HAP-1 (cell line): ENCODE data around the gene ITGA2.

Source experiments
- DNase-seq, 2 experiments: peaks; one replicate each; pipeline ENCODE4 v3.0.0-alpha.2; 2016 to 2020; ENCODE audit warnings: low spot score in 2 of 2
- H3K27me3 ChIP-seq: fragments of 250-450 bp; sonication (Bioruptor Pico); 2 replicates; pipeline ENCODE4 v1.5.1; 2020; ENCODE audit warnings: low read depth, mild to moderate bottlenecking, moderate library complexity
- H3K36me3 ChIP-seq: fragments of 250-450 bp; sonication (Bioruptor Pico); replicated peaks from 2 replicates; pipeline ENCODE4 v1.5.1; 2020; ENCODE audit warnings: mild to moderate bottlenecking
- H3K4me1 ChIP-seq: fragments of 250-450 bp; sonication (Bioruptor Pico); 2 replicates; pipeline ENCODE4 v1.5.1; 2020; ENCODE audit warnings: mild to moderate bottlenecking
- H3K4me3 ChIP-seq: fragments of 250-450 bp; sonication (Bioruptor Pico); 2 replicates; pipeline ENCODE4 v1.5.1; 2020; ENCODE audit warnings: mild to moderate bottlenecking, moderate library complexity
- H3K9me3 ChIP-seq: fragments of 250-450 bp; sonication (Bioruptor Pico); 2 replicates; pipeline ENCODE4 v1.5.1; 2020; ENCODE audit warnings: mild to moderate bottlenecking, moderate library complexity
- in situ Hi-C: fragments of 300-500 bp; cut with MboI; formaldehyde crosslinking; loops from 3 replicates; pipeline ENCODE4 v1.14.3; 2020; ENCODE audit warnings: low sequenced_read_pairs, inconsistent platforms, mixed read lengths

The ITGA2 gene

DNA sequence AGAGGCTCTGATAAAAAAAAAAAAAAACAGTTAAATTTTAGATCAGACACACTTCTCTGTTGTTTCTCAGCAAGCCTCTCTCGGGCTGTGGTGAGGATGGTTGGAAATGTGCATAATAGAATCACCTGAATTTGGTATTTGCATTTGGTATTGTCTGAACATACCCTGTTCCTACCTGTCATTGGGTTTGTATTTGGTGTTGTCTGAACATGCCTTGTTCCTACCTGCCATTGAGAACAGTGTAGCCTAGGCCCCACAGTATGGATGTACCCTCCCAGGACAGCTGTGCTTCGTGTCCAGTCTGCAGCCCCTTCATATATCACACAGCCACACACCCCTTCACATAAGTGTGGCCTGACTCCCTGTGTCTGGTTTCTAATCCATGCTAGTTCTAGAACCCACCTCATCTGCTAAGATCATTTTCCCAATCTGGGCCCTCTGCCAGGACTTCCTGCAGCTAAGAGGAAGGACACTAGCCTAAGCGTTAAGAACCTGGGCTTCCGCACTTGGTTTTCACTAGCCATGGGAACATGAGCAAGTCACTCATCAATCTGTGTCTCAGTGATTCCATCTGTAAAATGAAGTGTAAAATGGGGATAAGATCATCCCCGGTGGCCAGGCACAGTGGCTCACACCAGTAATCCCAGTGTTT lies 49.2 kb downstream of the ITGA2 start:
- H3K36me3 ChIP-seq = no peaks in the 10 kb centered on the region
- no peaks in the 10 kb centered on the region for H3K9me3 ChIP-seq
- DNase-seq = no peak
- H3K4me3 ChIP-seq = no peak overlapping the region
- peaks cover 11% of the 10 kb centered on the region for H3K4me1 ChIP-seq
- in situ Hi-C loops = no loop called here
- H3K27me3 ChIP-seq = no peaks in the 10 kb centered on the region

GRCh38 chr5:53039855-53040254 lies 50.7 kb downstream of the ITGA2 start:
- no peak for DNase-seq
- Histone ChIP-seq H3K36me3 (no peaks in the 10 kb centered on the region), H3K4me1 (peaks cover 11% of the 10 kb centered on the region), H3K27me3 (no peaks in the 10 kb centered on the region), H3K9me3 (no peaks in the 10 kb centered on the region), H3K4me3 (no peak overlapping the region)
- in situ Hi-C loops = no loop called here

GRCh38 chr5:53041071-53041692 lies 52.0 kb downstream of the ITGA2 start:
- no peak for DNase-seq
- no peaks in the 10 kb centered on the region for H3K27me3 ChIP-seq
- no peaks in the 10 kb centered on the region for H3K9me3 ChIP-seq
- no peak overlapping the region for H3K4me3 ChIP-seq
- no peaks in the 10 kb centered on the region for H3K36me3 ChIP-seq
- in situ Hi-C loops = no loop called here
- H3K4me1 ChIP-seq = peaks cover 11% of the 10 kb centered on the region

- no peak for DNase-seq
- in situ Hi-C loops = no loop called here
- Histone ChIP-seq H3K4me3 (no peak overlapping the region), H3K9me3 (no peaks in the 10 kb centered on the region), H3K4me1 (peaks cover 6% of the 10 kb centered on the region), H3K36me3 (no peaks in the 10 kb centered on the region), H3K27me3 (no peaks in the 10 kb centered on the region)
These were observed 52.6 kb downstream of the ITGA2 start for GRCh38 chr5:53041740-53042139.

DNA sequence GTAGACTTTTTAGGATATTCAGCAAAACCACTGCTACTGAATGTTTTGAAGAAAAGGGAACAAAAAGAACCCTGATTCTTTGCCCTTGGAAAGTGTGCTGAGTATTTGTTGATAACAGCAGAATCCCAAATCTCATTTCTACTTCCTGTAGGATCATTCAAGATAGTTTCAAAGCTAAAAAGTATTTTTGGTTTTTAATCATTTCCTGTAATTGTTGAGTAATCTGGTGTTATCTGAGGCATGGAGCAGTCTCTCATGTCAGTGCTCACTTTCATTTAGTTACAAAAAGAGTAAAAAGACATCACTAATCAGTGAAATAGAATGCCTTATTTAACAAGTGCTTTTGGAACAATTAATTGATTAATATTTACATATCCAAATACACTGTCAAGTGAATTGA lies 56.1 kb downstream of the ITGA2 start:
- H3K27me3 ChIP-seq = no peaks in the 10 kb centered on the region
- no peaks in the 10 kb centered on the region for H3K4me1 ChIP-seq
- H3K9me3 ChIP-seq = no peaks in the 10 kb centered on the region
- DNase-seq = no peak
- no peak overlapping the region for H3K4me3 ChIP-seq
- H3K36me3 ChIP-seq = no peaks in the 10 kb centered on the region
- in situ Hi-C loops = no loop called here

DNA sequence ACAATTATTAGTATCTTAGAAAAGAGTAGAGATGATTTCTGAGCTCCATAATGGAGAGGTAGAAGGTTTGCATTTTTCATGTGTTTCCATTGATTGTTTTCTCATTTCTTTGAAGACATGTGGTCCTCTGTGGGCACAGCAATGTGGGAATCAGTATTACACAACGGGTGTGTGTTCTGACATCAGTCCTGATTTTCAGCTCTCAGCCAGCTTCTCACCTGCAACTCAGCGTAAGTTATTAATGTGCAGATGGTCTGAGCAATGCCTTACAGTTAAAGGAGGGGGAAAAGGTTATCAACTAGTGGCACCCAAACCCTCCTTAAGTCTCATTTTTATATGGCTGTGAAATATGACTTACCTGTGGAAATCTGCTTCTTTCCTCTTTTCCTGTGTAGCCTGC lies 59.1 kb downstream of the ITGA2 start:
- no peaks in the 10 kb centered on the region for H3K4me1 ChIP-seq
- no peaks in the 10 kb centered on the region for H3K36me3 ChIP-seq
- in situ Hi-C loops = no loop called here
- H3K27me3 ChIP-seq = no peaks in the 10 kb centered on the region
- no peaks in the 10 kb centered on the region for H3K9me3 ChIP-seq
- no peak overlapping the region for H3K4me3 ChIP-seq
- DNase-seq = no peak

GRCh38 chr5:53052499-53052898 lies 63.3 kb downstream of the ITGA2 start:
- in situ Hi-C loops = no loop called here
- Histone ChIP-seq H3K4me1 (no peaks in the 10 kb centered on the region), H3K27me3 (no peaks in the 10 kb centered on the region), H3K9me3 (no peaks in the 10 kb centered on the region), H3K36me3 (no peaks in the 10 kb centered on the region), H3K4me3 (no peak overlapping the region)
- DNase-seq = no peak

GRCh38 chr5:53053364-53053763 lies 64.2 kb downstream of the ITGA2 start:
- H3K27me3 ChIP-seq = no peaks in the 10 kb centered on the region
- H3K36me3 ChIP-seq = no peaks in the 10 kb centered on the region
- no peaks in the 10 kb centered on the region for H3K9me3 ChIP-seq
- no peaks in the 10 kb centered on the region for H3K4me1 ChIP-seq
- in situ Hi-C loops = no loop called here
- DNase-seq = no peak
- no peak overlapping the region for H3K4me3 ChIP-seq

DNA sequence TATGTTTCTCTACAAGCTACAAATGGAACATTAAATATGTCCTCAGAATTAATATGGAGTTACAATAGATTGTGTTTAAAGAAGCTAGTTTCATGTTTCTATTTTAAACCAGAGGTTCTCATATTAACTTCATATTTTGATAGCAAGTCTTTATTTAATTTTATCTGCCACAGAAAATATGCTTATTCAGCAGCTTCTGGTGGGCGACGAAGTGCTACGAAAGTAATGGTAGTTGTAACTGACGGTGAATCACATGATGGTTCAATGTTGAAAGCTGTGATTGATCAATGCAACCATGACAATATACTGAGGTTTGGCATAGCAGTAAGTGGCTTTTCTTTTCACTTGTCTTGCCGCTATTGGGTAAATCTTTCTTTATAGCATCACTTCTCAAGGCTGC lies 66.2 kb downstream of the ITGA2 start:
- in situ Hi-C loops = no loop called here
- Histone ChIP-seq H3K4me3 (no peak overlapping the region), H3K36me3 (peaks cover 4% of the 10 kb centered on the region; the same call in 1 of the 2 replicates), H3K27me3 (no peaks in the 10 kb centered on the region), H3K4me1 (no peaks in the 10 kb centered on the region), H3K9me3 (no peaks in the 10 kb centered on the region)
- no peak for DNase-seq

DNA sequence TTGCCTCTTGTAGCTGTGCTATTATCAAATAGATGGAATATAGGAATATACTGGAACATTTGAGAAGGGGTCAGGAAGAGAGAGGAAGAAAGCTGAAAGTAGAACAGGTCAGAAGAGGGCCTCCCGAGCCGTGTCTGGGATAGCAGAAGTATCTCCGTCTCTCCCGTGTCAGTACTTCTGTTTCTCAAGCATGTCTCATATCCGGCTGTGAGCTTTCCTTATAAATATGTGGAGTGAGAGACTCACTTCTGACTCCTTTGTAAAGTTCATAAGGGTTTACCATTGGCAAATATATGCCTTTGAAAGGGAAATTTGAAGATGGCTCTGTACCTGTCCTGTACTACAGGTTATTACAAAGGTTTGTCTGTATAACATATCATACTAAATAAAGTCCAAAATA lies 70.1 kb downstream of the ITGA2 start:
- no peak overlapping the region for H3K4me3 ChIP-seq
- H3K9me3 ChIP-seq = no peaks in the 10 kb centered on the region
- DNase-seq = no peak
- no peaks in the 10 kb centered on the region for H3K27me3 ChIP-seq
- peaks cover 4% of the 10 kb centered on the region; the same call in 1 of the 2 replicates for H3K36me3 ChIP-seq
- H3K4me1 ChIP-seq = no peaks in the 10 kb centered on the region
- in situ Hi-C loops = no loop called here

GRCh38 chr5:53063176-53063575 lies 74.0 kb downstream of the ITGA2 start:
- Histone ChIP-seq H3K4me3 (no peak overlapping the region), H3K9me3 (no peaks in the 10 kb centered on the region), H3K27me3 (no peaks in the 10 kb centered on the region), H3K4me1 (no peaks in the 10 kb centered on the region), H3K36me3 (peaks cover 4% of the 10 kb centered on the region; the same call in 1 of the 2 replicates)
- in situ Hi-C loops = no loop called here
- DNase-seq = no peak

DNA sequence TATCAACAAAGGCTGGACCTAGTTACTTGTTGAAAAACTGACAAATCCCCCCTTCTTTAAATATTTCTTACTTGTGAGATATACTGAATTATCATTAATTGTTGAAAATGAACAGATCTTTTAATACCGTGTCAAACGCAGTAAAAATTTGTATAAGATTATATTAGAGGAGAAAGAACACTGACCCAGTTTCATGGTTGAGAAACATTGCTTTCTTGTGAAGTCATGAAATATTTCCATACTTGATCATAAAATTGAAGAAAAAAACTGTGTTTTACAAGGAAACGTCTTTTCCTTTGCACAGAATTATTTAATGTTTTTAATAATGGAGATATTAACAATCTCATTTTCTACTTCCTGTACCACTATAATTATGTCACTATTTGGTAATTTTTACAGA lies 74.6 kb downstream of the ITGA2 start:
- in situ Hi-C loops = no loop called here
- Histone ChIP-seq H3K36me3 (peaks cover 2% of the 10 kb centered on the region; the same call in 1 of the 2 replicates), H3K4me3 (no peak overlapping the region), H3K27me3 (no peaks in the 10 kb centered on the region), H3K9me3 (no peaks in the 10 kb centered on the region), H3K4me1 (no peaks in the 10 kb centered on the region)
- no peak for DNase-seq

- no peaks in the 10 kb centered on the region for H3K4me1 ChIP-seq
- no peaks in the 10 kb centered on the region for H3K27me3 ChIP-seq
- no peaks in the 10 kb centered on the region for H3K9me3 ChIP-seq
- H3K36me3 ChIP-seq = no peaks in the 10 kb centered on the region
- DNase-seq = no peak
- in situ Hi-C loops = no loop called here
- H3K4me3 ChIP-seq = no peak overlapping the region
These were observed 76.9 kb downstream of the ITGA2 start for GRCh38 chr5:53066088-53066487.

GRCh38 chr5:53067641-53068040 lies 78.5 kb downstream of the ITGA2 start:
- Histone ChIP-seq H3K4me3 (no peak overlapping the region), H3K4me1 (no peaks in the 10 kb centered on the region), H3K27me3 (no peaks in the 10 kb centered on the region), H3K9me3 (no peaks in the 10 kb centered on the region), H3K36me3 (peaks cover 2% of the 10 kb centered on the region; the same call in 1 of the 2 replicates)
- no peak for DNase-seq
- in situ Hi-C loops = no loop called here
